Transverse colon (tissue), 4 donors: ENCODE results near the gene HIVEP3. TPM values are rescaled to one million over a fixed set of nuclear protein-coding genes. Genes with fewer than 3 reads are reported as not detected.

ENCODE experiments used
- DNase-seq: peaks from one replicate; pipeline ENCODE4 v3.0.0-alpha.2; 2019
- H3K27ac ChIP-seq, 4 donors: fragments of 200-600 bp; sonication (generic); 2 replicates each; pipeline ENCODE4 v1.5.1; 2016 to 2018; ENCODE audit warnings: inconsistent platforms in 4 of 4
- H3K27me3 ChIP-seq: fragments of 200-600 bp; sonication (generic); 2 replicates; pipeline ENCODE4 v1.5.1; 2017; ENCODE audit warnings: inconsistent platforms
- H3K36me3 ChIP-seq, 4 donors: fragments of 200-600 bp; sonication (generic); 2 replicates each; pipeline ENCODE4 v1.5.1; 2017 to 2019; ENCODE audit warnings: inconsistent platforms in 4 of 4
- H3K4me1 ChIP-seq, 4 donors: fragments of 200-600 bp; sonication (generic); 2 replicates each; pipeline ENCODE4 v1.5.1; 2017 to 2020; ENCODE audit warnings: inconsistent platforms in 4 of 4
- H3K4me3 ChIP-seq, 4 donors: fragments of 200-600 bp; sonication (generic); 1 replicate in 1 of 4; 2 replicates in 3 of 4; pipeline versions ENCODE4 v1.5.1 to v1.6.1; 2017 to 2019; ENCODE audit warnings: inconsistent platforms in 4 of 4
- H3K9me3 ChIP-seq, 2 donors: fragments of 200-600 bp; sonication (generic); 2 replicates each; pipeline ENCODE4 v1.5.1; 2017 to 2019; ENCODE audit warnings: inconsistent platforms in 2 of 2
- CTCF ChIP-seq, 5 experiments: fragments of 200-600 bp in 3 of 5; fragments of 450-650 bp in 2 of 5; sonication (generic) in 3 of 5; IDR thresholded peaks; 1 replicate in 2 of 5; 2 replicates in 3 of 5; pipeline ENCODE4 v1.5.1; 2016 to 2017; ENCODE audit warnings: antibody characterized with exemption in 5 of 5, inconsistent platforms in 3 of 5, mild to moderate bottlenecking in 2 of 5, moderate library complexity in 1 of 5
- EP300 ChIP-seq: sonication (generic); formaldehyde crosslinking; IDR thresholded peaks from one replicate; pipeline ENCODE4 v1.6.1; 2017; ENCODE audit warnings: antibody characterized with exemption, low read depth
- POLR2A ChIP-seq: fragments of 450-650 bp; IDR thresholded peaks from one replicate; pipeline ENCODE4 v1.6.1; 2016; ENCODE audit warnings: antibody characterized with exemption, mild to moderate bottlenecking, moderate library complexity
- POLR2AphosphoS5 ChIP-seq, 3 donors: sonication (generic); formaldehyde crosslinking; IDR thresholded peaks; one replicate each; pipeline ENCODE4 v1.6.1; 2016; ENCODE audit warnings: antibody characterized with exemption in 3 of 3
- WGBS, 2 donors: methylation state at CpG; one replicate each; pipeline ENCODE4 v1.1.5; 2018; ENCODE audit warnings: low coverage in 1 of 2; 5-methylcytosine and 5-hydroxymethylcytosine counted together
- in situ Hi-C, 4 donors: fragments of 200-750 bp; cut with MboI; loops; one replicate each; pipeline versions ENCODE4 v1.15.0 to v1.15.1; 2017; ENCODE audit warnings: low sequenced_read_pairs in 3 of 4, low pct_ligation_motif_present in 1 of 4, low pct_unique_long_range_greater_than_20kb in 1 of 4
- intact Hi-C: fragments of 100-400 bp; cut with DNase I; formaldehyde crosslinking; loops from one replicate; pipeline ENCODE4 v1.15.1; 2023; ENCODE audit warnings: low total_unique reads
- total RNA-seq, 4 donors: library from RNA; depleted of rRNA; stranded (reverse); fragments of >200 nt; gene quantifications; one replicate each; pipeline ENCODE4 v1.1.0, GENCODE V29; 2016

Gene HIVEP3
- total RNA-seq, 4 donors from 2014 or later: 3.7 to 15.0 (median 5.2) TPM

DNA sequence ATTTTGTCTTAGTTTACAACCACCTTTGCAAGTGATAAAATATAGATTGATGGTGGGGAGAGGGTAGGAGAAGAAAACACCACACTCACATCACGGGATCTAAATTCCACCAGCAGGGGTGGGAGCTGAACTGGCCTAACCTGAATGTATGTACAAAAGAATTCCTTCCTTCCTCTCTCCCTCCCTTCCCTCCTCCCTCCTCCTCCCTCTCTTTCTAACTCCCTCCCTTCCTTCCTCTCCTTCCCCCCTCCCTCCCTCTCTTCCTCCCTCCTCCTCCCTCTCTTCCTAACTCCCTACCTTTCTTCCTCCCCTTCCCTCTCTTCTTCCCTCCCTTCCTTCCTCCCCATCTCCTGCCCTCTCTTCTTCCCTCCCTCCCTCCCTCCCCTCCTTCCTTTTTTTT, 40.2 kb downstream of the HIVEP3 start:
- Histone ChIP-seq H3K9me3 (no peaks in the 10 kb centered on the region), H3K27ac (no peak overlapping the region), H3K4me3 (no peak overlapping the region), H3K4me1 (peaks cover 0 to 14% (median 11%) of the 10 kb centered on the region in 4 donors), H3K27me3 (no peaks in the 10 kb centered on the region), H3K36me3 (no peaks in the 10 kb centered on the region)
- in situ Hi-C loops: no loop called here
- TF ChIP-seq POLR2A (no peak), POLR2AphosphoS5 (IDR thresholded peaks at IDR 0.05) (no peak), EP300 (no peak), CTCF (IDR thresholded peaks at IDR 0.05) (no peak)
- intact Hi-C loops: no loop called here
- DNase-seq: no peak
- 73 to 88% methylated on average over 1 of the region's 1 CpG for WGBS, 2 donors

DNA sequence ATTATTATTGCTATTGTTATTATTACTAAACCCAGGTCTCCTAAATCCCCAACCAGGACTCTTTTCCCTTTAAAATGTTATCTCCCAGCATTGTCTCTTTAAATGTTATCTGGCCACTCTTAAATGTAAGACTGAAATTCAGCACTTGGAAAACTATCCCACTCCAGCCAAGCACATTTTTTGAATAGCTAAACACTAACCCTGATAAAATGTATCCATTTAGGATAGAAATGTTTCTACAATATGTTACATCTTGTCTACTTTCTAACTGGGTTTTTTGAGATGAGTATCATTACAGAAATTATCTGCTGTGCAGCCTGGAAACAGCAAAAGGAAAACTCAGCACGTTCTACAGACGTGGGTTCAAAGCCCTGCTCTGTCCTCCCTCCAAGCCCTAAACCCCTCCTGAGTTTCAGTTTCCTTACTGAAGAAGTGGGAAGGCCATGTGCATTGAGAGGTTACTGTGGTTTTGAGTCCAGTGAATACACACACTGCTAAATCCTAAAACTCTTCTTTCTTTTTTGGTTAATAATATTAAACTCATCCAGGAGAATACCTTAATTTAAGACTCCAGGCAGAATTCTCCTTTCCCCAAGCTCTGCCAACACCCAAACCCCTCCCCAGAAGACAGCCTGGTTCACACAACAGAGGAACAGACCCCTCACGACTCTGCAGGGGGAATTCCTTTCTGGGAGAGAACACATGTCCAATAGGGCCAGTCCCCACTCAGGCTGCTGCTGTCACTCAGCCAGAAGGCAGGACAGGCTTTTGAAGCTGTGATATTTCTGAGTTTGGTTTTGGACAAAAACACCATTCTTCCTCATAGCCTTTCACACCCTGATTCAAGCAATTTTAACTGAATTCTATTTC, 41.9 kb downstream of the HIVEP3 start:
- intact Hi-C loops: no loop called here
- no peak for TF ChIP-seq CTCF (IDR thresholded peaks at IDR 0.05)
- no peak for TF ChIP-seq EP300
- no peak for TF ChIP-seq POLR2AphosphoS5 (IDR thresholded peaks at IDR 0.05)
- TF ChIP-seq POLR2A: no peak

GRCh38 chr1:41875487-41875886, 43.2 kb downstream of the HIVEP3 start:
- intact Hi-C loops (no loop called here), in situ Hi-C loops (no loop called here)
- Histone ChIP-seq H3K4me3 (no peak overlapping the region), H3K4me1 (no peaks in the 10 kb centered on the region), H3K27me3 (no peaks in the 10 kb centered on the region), H3K27ac (no peak overlapping the region), H3K36me3 (no peaks in the 10 kb centered on the region), H3K9me3 (no peaks in the 10 kb centered on the region)
- no peak for DNase-seq
- TF ChIP-seq EP300 (no peak), POLR2A (no peak), POLR2AphosphoS5 (IDR thresholded peaks at IDR 0.05) (no peak), CTCF (IDR thresholded peaks at IDR 0.05) (no peak)
- 75 to 76% methylated on average over 2 to 3 of the region's 3 CpGs for WGBS, 2 donors

More for the DNA sequence above, 41.9 kb downstream of the HIVEP3 start:
- in situ Hi-C loops: no loop called here
- WGBS, 2 donors: 50% methylated on average over 3 of the region's 3 CpGs; no CpG with 5 or more reads in 1 of the 2 donors
- no peaks in the 10 kb centered on the region for H3K36me3 ChIP-seq
- no peak overlapping the region for H3K4me3 ChIP-seq
- no peak for DNase-seq
- H3K27ac ChIP-seq: no peak overlapping the region
- peaks cover 0 to 7% (median 3%) of the 10 kb centered on the region in 4 donors for H3K4me1 ChIP-seq
- no peaks in the 10 kb centered on the region for H3K9me3 ChIP-seq
- no peaks in the 10 kb centered on the region for H3K27me3 ChIP-seq

DNA sequence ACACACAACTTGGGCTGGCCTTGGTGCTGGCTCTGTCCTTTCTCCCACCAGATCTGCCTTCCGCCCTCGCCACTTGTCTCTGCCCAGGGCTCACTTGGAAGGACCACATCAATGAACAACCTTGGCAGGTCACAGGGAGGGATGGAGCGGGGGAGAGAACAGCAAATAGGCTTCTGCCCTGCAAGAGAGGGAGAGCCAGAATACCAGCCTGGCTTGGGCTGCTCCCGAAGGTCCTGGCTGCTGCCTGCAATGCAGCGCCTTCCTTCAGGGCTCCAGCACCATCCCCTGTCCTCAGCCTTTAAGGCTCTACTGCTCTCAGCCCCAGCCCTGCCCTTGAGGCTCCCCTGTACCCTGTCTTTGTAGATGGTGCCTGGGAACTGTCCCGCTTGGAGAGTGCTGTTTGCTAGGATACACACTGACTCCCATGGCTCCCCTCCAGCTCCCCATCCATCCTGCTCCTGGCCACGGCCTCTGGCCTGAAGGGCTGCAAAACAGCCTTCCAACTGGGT, 43.8 kb downstream of the HIVEP3 start:
- H3K27ac ChIP-seq: no peak overlapping the region
- no peak for DNase-seq
- 89% methylated on average over 7 of the region's 7 CpGs; no CpG with 5 or more reads in 1 of the 2 donors for WGBS, 2 donors
- in situ Hi-C loops: no loop called here
- intact Hi-C loops: no loop called here
- H3K4me3 ChIP-seq: no peak overlapping the region
- no peaks in the 10 kb centered on the region for H3K9me3 ChIP-seq
- H3K4me1 ChIP-seq: no peaks in the 10 kb centered on the region
- H3K36me3 ChIP-seq: no peaks in the 10 kb centered on the region
- no peak for TF ChIP-seq EP300
- TF ChIP-seq POLR2AphosphoS5 (IDR thresholded peaks at IDR 0.05): no peak
- no peak for TF ChIP-seq CTCF (IDR thresholded peaks at IDR 0.05)
- TF ChIP-seq POLR2A: no peak
- H3K27me3 ChIP-seq: no peaks in the 10 kb centered on the region
